NCI-H1436 treated with DMSO at 0.1 percent for 48 hours (cell line): ENCODE measurements around the gene ODAD4.
A peak's percentile ranks its signal among the peaks of the same experiment; 100 is the strongest.
"Not testable (repeated sequence)": the region's sequence is repeated elsewhere in the genome, so short reads cannot be mapped to it uniquely, and the experiment has no call there.

Experiments used
- DNase-seq: peaks from one replicate; lab custom pipeline; 2025; lab: John Stamatoyannopoulos, UW

The ODAD4 gene

DNA sequence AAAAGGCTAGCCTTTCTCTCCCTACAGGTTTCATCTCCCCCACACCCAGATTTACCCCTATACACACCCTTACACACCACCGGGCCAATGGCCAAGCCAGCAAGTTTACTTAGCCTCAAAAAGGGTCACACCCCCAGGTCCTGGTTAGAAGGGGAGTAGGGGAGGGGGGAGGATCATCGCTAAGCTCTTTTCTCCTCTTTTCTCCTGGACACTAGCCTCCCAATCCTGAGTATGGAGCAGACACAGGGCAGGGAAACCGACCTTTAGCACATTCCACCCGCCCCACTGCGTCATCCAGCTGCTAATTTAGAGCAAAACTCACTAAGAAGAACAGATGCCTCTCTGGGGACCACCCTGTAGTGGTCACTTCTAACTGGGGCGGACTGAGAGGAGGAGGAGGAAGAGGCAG is 16.1 kb upstream of the ODAD4 start:
- no peak for DNase-seq

DNA sequence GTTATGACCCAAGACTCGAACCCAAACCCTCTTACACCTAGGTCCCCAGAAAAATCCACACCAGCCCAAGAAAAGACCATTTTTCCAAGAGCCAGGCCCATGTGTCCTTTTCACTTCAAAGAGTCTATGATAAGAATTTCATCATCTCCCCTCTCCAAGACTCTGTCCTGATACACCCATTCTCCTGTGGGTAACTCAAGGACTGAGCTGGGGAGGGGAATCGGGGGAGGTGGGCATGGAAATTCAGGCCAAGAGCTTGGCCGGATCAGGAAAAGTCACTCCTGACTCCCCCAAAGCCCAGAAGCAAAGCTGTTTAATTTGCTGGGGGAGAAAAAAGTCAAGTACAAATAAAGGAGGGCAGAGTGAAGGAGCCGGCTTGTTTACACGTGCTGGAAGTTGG is 15.4 kb upstream of the ODAD4 start:
- no peak for DNase-seq

DNA sequence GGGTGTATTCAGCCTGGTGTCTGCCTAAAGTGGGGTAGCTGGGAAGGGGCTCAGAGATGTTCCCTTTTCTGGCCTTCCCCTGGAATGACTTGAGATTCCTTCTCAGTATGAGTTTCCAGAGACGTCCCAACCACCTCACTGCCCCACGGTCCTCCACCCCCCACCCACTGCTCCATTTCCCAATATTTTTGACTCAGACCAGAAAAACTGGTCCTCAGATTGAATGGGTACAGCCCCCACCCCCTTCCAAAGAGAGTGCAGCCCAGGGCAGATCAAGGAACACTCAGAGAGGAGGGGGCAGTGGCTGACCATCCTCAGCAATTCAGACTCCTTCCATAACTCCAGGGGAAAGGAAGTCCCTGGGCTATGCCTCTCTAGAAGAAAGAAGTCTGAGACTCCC is 14.9 kb upstream of the ODAD4 start:
- DNase-seq = no peak

DNA sequence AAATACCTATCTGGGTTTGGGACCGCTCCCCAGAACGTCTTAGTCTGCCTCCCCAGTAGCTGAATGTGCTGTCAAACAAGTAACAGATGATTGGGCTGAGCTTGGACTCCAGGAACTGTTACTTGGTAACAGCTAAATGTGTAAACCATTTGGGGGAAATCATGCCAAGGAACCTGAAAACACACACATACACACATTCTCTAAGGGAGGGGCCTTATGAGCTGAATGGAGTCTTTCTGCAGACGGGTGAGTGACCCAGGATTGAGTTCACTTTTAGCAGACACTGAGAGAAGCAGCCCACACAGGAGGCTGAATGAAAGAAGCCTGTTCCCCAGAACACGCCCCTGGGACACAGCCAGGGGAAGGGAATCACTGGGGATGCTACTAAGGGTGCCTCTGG is 13.2 kb upstream of the ODAD4 start:
- no peak for DNase-seq

DNA sequence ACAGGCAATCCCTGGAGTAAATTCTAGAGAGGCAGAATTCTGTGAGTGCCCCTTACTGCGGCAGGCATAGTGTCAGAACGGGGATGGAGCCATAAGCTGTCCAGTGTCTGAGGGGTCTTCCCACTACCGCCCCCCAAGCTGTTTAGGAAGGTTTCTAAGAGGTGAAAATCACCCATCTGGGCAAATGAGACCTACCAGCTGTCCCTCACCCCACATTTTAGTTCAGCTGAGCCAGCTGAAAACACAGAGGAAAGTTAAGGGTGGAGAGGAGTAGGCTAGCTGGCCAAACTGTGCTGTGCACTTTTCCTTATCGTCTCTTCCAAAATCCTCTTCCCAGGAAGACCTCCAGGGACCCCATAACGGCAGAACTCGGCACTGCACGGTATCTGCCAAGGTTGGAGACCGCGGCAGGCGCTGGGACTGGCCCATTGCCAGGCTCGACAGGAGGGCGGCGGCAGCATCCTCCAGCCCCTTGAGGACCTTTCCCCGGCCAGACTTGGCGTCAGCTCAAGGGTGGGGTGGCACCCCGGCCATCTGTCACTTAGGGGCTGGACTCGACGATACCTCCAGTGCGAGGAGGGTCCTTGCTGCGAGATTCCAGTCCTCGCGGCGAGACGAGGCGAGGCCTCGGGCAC is 12.6 kb upstream of the ODAD4 start:
- DNase-seq = no peak

DNA sequence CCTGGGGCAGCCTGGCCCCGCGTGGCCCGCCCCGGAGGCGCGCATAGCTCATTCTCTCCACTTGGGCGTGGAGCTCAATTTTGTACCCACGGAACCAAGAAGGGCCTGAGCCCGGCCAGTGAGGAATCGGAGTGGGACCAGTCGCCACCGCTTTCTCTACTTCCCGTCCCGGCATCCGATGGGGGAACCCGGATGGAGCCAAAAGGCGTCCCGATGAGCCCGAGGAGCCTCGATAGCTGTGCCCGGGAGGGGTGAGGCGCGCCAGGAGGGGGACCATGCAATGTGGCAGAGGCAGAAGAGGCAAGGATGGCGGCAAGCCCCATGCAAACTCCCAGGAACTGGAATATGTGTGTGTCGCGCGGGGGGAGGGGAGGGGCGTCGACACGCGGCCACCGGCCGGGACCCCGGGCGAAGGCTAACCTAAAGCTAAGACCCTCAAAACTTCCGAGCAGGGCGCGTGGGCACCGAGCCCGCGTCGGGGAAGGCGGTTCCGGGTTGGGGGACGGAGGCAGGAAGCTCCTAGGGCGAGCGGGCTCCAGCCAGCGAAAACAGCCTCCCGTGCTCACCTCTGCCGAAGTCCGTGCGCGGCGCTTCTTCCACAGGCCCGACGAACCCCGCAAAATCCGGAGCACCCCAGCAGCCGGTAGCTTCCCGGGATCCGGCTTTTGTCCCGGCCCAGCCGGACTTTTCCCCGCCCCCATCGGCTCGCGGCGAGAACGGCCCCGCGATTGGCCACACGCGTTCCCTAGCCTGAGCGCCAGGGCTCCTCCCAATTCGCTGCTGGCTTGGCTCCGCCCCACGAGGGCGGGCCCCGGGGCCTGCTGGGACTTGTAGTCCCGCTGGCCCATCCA is 11.9 kb upstream of the ODAD4 start, which contains the start of gene ACLY:
TSS of gene ACLY (minus strand) at position 638 of the 851 bp plus-strand sequence. CDS start 5,078 bp downstream, outside the sequence.
- DNase-seq = peak; percentile 89

DNA sequence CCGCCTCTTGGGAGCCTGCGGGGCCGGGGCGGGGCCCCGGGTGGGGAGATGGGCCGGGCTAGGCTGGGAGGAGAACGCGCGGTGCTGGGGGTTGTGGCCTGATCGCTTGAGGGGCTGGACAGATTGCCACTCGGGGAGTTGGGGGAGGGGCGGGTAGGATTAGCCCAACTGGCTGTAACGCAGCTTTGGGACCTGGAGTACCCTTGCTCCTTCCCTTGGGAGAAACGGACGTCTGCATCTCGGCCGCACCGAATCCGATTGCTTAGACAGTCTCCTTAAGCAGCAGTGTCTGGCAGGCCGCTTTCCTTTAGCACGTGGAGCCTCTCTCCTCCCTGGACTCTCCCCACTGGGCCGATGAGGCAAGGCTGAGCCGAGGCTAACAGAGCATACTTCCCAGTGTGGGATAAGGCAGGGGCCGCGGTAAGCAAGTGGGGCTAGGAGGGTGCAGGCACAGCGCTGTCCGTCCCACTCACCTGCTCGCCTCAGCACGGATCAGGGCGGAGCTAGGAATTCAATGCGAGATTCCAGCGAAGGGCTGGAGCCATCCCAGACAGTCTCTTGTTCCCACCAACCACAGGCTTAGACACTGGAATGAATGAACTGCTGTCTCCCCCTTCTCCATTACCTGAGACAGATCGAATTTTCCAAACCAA is 11.1 kb upstream of the ODAD4 start:
- no peak for DNase-seq

DNA sequence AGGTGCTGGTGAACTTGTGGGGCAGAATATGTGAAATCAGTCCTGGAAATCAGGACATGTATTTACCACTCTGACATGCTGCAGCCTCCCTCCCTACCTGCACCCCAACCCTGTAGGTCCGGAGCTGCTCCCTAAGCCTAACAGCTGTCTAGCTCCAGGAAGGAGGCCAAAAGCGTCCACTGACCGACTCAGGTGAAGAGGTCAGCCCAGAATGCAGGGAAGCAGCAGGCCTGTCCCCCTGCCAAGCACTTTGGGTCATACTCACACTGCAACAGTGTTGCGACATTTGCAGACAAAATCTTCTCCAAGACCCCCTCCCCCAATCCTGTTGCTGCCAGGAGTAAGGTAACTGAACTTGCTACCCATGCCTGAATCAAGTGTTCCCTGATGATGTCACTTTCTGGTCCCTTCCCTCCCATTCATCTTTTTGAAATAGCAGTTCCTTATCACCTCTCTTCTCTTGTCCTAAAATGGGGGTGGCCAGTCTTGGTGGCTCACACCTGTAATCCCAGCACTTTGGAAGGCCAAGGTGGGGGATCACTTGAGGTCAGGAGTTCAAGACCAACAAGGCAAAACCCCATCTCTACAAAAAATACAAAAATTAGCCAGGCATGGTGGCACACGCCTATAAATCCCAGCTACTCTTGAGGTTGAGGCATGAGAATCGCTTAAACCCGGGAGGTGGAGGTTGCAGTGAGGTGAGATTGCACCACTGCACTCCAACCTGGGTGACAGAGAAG is 10.4 kb upstream of the ODAD4 start:
- DNase-seq = no peak

DNA sequence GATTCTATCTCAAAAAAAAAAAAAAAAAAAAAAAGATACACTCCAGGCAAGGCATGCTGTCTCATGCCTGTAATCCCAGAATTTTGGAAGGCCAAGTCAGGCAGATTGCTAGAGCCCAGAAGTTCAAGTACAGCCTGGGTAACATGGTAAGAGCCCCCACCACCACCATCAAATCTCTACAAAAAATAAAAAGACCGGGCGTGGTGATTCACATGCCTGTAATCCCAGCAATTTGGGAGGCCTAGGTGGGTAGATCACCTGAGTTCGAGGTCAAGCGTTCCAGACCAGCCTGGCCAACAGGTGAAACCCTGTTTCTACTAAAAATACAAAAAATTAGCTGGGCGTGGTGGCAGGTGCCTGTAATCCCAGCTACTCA is 9.8 kb upstream of the ODAD4 start:
- no peak for DNase-seq

DNA sequence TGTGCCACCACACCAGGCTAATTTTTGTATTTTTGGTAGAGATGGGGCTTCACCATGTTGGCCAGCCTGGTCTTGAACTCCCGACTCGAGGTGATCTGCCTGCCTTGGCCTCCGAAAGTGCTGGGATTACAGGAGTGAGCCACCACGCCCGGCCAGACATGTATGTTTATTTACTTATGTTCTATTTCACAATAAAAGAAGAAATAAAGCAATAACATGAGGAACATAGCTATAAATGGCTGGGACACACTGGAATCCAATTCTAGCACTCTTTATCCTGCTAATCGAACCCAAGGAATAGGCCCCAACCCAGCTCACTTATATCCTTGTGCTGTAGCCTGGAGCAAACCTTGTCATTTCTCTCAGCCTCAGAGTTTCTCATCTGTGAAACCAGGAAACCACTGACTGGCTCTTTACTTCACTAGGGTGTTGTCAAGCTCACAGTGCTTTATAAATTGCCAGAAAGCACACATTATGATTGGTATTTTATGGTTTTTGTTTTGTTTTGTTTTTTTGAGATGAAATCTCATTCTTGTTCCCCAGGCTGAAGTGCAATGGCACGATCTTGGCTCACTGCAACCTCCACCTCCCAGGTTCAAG is 4.3 kb upstream of the ODAD4 start:
- no peak for DNase-seq

DNA sequence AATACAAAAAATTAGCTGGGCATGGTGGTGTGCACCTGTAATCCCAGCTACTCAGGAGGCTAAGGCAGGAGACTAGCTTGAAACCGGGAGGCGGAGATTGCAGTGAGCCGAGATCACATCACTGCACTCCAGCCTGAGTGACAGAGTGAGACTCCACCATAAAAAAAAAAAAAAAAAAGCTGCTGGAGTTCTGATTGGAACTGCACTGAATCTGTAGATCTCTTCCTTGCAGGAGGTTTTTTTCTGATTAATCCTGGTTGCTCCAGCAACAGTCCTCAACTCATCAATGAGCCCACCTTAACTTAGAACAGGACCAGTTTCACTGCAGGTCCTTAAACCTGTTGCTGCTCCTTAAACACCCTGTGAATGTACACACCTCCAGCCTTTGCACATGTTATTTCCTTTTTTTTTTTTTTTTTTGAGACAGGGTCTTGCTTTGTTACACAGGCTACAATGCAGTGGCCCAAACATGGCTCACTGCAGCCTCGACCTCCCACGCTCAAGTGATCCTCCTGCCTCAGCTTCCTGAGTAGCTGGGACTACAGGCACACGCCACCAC is 1.6 kb upstream of the ODAD4 start:
- DNase-seq = no peak

DNA sequence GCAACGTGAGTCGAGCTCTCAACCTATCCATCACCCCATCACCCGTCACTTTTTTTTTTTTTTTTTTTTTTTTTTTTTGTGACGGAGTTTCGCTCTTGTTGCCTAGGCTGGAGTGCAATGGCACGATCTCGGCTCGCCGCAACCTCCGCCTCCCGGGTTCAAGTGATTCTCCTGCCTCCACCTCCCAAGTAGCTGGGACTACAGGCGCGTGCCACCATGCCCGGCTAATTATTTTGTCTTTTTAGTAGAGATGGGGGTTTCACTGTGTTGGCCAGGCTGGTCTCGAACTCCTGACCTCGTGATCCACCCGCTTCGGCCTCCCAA is 378 bp downstream of the ODAD4 start:
- not testable (repeated sequence) for DNase-seq

DNA sequence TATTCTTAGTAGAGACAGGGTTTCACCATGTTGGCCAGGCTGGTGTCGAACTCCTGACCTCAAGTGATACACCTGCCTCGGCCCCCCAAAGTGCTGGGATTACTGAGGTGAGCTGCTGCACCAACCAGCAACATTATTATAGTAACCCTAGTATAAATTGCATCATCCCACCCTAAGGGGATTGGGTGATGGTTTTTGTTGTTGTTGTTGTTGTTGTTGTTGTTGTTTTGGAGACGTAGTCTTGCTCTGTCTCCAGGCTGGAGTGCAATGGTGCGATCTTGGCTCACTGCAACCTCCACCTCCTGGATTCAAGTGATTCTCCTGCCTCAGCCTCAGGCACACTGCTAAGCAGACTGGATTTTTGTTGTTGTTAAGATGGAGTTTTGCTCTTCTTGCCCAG is 1.3 kb downstream of the ODAD4 start:
- not testable (repeated sequence) for DNase-seq

DNA sequence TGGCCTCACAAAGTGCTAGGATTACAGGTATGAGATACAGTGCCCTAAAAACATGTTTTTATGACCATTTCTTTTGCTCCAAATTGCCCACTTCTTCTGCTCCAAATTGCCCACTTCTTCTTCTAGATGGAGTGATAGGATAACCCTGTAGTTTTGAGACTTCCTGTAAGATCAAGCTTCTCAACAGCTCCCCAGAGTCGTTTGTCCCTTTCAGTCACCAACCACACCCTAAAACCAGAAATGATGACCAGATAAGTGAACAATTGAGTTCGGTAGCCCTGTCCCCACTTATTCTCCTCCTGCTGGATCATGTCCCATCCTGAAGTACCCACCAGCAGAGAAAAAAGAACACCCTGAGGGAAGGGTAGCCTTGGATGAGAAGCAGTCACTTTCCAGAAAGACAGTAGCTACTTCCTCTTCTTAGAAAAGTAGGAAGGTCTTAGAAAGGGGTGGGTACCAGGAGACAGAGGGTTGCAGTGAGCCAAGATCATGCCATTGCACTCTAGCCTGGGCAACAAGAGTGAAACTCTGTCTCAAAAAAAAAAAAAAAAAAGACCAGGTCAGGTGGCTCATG is 2.5 kb downstream of the ODAD4 start:
- no peak for DNase-seq

DNA sequence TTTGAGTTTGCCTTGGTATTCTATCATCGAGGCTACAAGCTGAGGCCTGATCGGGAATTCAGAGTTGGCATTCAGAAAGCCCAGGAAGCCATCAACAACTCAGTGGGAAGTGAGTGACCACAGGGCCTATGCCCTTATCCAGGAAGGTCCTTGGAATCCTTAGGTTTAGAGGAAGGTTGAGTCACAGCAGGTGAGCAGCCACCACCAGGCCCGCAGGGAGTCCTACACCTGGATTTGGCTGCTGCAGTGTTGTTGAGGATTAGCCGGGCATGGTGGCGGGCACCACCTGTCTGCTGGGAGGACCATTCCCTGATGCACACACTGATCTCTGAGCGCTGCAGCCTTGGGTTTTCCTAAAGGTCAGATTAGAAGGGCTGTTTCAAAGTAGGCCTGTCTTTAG is 5.2 kb downstream of the ODAD4 start:
- no peak for DNase-seq

DNA sequence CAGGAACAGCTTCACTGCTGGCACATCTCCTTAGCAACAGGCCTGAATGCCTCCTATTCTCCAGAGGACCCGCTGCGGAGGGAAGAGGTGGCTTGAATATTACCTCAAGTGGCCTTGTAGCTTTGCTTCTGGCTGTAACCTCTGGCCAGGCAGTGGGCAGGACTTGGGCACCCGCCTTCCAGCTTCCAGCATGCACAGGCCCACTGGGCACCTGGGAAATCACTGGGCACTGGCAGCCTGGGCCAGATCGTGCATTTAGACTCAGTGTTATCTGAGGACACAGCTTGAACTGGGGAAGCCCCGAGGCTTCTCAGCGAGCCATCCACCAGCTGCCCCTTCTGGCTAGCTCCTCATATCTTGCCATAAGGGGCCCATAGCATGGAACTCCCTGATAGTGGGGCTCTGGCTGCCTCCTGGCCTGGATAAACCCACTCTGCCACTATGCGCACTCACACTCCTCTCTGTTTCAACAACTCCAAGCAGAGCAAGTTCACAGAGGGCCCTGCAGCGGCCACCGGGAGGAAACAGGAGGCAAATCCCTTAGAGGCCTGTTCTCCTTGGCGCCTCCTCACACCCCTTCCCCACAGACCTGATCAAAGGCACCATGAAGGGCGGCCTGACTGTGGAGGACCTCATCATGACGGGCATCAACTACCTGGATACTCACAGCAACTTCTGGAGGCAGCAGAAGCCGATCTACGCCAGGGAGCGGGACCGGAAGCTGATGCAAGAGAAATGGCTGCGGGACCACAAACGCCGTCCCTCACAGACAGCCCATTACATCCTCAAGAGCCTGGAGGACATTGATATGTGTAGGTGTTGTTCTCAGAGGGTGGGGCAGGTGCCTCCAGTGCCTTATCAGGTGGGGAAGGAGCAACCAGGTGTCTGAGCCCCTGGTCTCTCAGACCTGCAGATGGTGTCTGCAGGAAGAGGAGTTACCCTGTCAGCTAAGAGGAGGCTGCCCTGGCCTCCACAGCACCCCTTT is 7.8 kb downstream of the ODAD4 start:
- no peak for DNase-seq

DNA sequence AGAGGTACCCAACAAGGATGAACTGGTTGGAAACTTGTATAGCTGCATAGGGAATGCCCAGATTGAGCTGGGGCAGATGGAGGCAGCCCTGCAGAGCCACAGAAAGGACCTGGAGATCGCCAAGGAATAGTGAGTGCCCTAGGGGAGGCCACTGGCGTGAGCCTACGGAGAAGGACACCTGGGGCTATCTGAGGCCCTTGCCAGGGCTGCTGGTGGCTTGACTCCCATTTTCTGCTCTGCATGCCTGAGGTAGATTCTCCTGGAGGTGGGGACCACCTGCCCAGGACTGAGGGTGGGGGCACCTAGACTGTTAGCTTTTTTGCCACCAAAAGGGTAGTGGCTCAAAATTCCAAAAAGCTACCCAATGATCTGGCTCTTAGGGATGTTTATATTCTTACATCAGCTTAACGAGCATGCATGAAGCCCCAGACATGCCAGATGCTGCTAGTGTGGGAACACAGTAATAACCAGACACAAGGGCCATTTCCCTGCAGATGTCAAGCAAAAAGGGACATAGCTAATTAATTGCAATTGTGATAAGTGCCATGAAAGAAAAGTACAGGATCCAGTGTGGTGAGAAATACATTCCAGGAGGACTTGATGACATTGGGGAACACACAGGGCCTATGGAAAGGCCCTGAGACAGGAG is 8.8 kb downstream of the ODAD4 start:
- DNase-seq = no peak

DNA sequence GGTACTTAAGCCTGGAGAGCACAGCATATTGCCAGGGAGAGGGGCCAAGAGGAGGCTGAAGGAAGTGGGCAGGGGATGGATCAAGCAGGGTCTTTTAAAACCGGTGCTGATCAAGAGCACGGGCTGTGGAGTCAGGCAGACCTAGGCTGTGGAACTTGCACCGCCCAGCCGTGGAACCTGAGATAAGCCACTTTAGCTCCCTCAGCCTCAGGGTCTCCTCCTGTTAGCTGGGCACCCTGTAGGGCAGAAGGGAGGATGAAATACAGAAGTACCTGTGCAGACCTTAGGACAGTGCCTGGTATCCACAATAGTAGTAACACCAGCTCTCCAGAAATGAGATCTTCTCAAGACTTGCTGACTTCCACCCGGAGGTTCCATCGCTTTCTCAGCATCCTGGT is 9.3 kb downstream of the ODAD4 start:
- DNase-seq = no peak

DNA sequence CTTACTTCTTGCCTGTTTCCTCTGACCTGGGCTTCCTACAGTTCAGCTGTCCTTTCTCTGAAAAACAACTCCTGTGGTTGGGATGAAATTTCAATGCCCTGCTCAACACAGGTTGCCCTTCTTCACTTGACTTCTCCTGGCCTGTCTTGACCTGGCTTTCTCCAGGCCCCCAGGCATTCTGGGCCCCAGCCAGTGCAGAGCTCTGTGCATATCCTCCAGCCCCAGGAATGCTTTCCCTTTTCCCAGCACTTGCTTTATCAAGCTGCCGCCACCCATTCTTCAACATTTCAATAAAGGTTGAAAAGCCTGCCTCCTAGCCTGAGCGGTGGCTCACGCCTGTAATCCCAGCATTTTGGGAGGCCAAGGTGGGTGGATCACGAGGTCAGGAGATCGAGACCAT is 10.8 kb downstream of the ODAD4 start:
- no peak for DNase-seq
